Sigmoid colon (tissue), 7 donors: ENCODE data around the gene CYBB. TPM values are rescaled to one million over a fixed set of nuclear protein-coding genes. Genes with fewer than 3 reads are reported as not detected.

Experiments
- DNase-seq: peaks from one replicate; pipeline ENCODE4 v3.0.0-alpha.2; 2019
- H3K27ac ChIP-seq, 4 donors: fragments of 200-600 bp; sonication (generic); one replicate each; pipeline ENCODE4 v1.5.1; 2016 to 2019; ENCODE audit warnings: mild to moderate bottlenecking in 1 of 4
- H3K27me3 ChIP-seq, 3 donors: fragments of 200-600 bp; sonication (generic); one replicate each; pipeline ENCODE4 v1.5.1; 2019; ENCODE audit warnings: mild to moderate bottlenecking in 1 of 3
- H3K36me3 ChIP-seq, 4 donors: fragments of 200-600 bp; sonication (generic); one replicate each; pipeline ENCODE4 v1.5.1; 2016 to 2019
- H3K4me1 ChIP-seq, 4 donors: fragments of 200-600 bp; sonication (generic); one replicate each; pipeline ENCODE4 v1.5.1; 2017 to 2019
- H3K4me3 ChIP-seq, 4 donors: fragments of 200-600 bp; sonication (generic); one replicate each; pipeline ENCODE4 v1.5.1; 2017 to 2019; ENCODE audit warnings: mild to moderate bottlenecking in 2 of 4, moderate library complexity in 1 of 4
- H3K9me3 ChIP-seq, 4 donors: fragments of 200-600 bp in 3 of 4; sonication (generic) in 3 of 4; one replicate each; pipeline versions ENCODE4 v1.5.1 to v1.6.1; 2013 to 2019
- EP300 ChIP-seq, 4 donors: sonication (generic); formaldehyde crosslinking; IDR thresholded peaks; one replicate each; pipeline ENCODE4 v1.6.1; 2017; ENCODE audit warnings: antibody characterized with exemption in 4 of 4
- POLR2A ChIP-seq, 2 donors: fragments of 450-650 bp; IDR thresholded peaks; one replicate each; pipeline ENCODE4 v1.6.1; 2016; ENCODE audit warnings: antibody characterized with exemption in 2 of 2, mild to moderate bottlenecking in 2 of 2, moderate library complexity in 2 of 2
- POLR2AphosphoS5 ChIP-seq, 4 donors: sonication (generic); formaldehyde crosslinking; IDR thresholded peaks; one replicate each; pipeline ENCODE4 v1.6.1; 2017; ENCODE audit warnings: antibody characterized with exemption in 4 of 4
- WGBS, 2 donors: extraction: QIAGEN DNeasy Blood & Tissue Kit; methylation state at CpG; one replicate each; pipeline ENCODE4 v1.1.7; 2013; 5-methylcytosine and 5-hydroxymethylcytosine counted together
- intact Hi-C: fragments of 100-400 bp; cut with DNase I; formaldehyde crosslinking; loops from one replicate; pipeline ENCODE4 v1.15.1; 2023
- polyA plus RNA-seq, 3 donors: library from polyadenylated mRNA; stranded (reverse); fragments of 200-250 nt; gene quantifications; one replicate each; pipeline ENCODE4 v1.2.3, GENCODE V29; 2013
- total RNA-seq, 4 donors: library from RNA; depleted of rRNA; stranded (reverse); fragments of >200 nt; gene quantifications; one replicate each; pipeline ENCODE4 v1.1.0, GENCODE V29; 2016
- TF ChIP-seq, protein P1 (sequence below), 4 experiments: fragments of 450-650 bp in 3 of 4; fragments of 200-600 bp in 1 of 4; IDR thresholded peaks; one replicate each; pipeline ENCODE4 v1.5.1; 2016 to 2019; ENCODE audit warnings: antibody characterized with exemption in 4 of 4, mild to moderate bottlenecking in 3 of 4, moderate library complexity in 2 of 4
- donor health status: healthy with polysubstance abuse.
- donor health status: Bipolar disorder and iron deficiency.
- donor health status: healthy.

CYBB gene
- total and polyA plus RNA-seq, 7 donors: 6.0 to 28.5 (median 23.0) TPM

GRCh38 chrX:37800717-37801116, 20.9 kb downstream of the CYBB start:
- no peak for TF ChIP-seq EP300 (IDR thresholded peaks at IDR 0.05)
- TF ChIP-seq, protein P1, sequence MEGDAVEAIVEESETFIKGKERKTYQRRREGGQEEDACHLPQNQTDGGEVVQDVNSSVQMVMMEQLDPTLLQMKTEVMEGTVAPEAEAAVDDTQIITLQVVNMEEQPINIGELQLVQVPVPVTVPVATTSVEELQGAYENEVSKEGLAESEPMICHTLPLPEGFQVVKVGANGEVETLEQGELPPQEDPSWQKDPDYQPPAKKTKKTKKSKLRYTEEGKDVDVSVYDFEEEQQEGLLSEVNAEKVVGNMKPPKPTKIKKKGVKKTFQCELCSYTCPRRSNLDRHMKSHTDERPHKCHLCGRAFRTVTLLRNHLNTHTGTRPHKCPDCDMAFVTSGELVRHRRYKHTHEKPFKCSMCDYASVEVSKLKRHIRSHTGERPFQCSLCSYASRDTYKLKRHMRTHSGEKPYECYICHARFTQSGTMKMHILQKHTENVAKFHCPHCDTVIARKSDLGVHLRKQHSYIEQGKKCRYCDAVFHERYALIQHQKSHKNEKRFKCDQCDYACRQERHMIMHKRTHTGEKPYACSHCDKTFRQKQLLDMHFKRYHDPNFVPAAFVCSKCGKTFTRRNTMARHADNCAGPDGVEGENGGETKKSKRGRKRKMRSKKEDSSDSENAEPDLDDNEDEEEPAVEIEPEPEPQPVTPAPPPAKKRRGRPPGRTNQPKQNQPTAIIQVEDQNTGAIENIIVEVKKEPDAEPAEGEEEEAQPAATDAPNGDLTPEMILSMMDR (IDR thresholded peaks at IDR 0.05): no peak
- intact Hi-C loops: no loop called here

GRCh38 chrX:37802028-37802427, 22.2 kb downstream of the CYBB start:
- Histone ChIP-seq H3K27me3 (no peaks in the 10 kb centered on the region), H3K27ac (no peak overlapping the region), H3K36me3 (no peaks in the 10 kb centered on the region), H3K4me1 (no peaks in the 10 kb centered on the region), H3K4me3 (no peak overlapping the region), H3K9me3 (no peaks in the 10 kb centered on the region)
- intact Hi-C loops: no loop called here
- no peak for DNase-seq
- TF ChIP-seq POLR2AphosphoS5 (IDR thresholded peaks at IDR 0.05) (no peak), POLR2A (IDR thresholded peaks at IDR 0.05) (no peak), EP300 (IDR thresholded peaks at IDR 0.05) (no peak)
- TF ChIP-seq, protein P1 (IDR thresholded peaks at IDR 0.05): no peak

More at GRCh38 chrX:37800717-37801116, 20.9 kb downstream of the CYBB start:
- no peak overlapping the region for H3K4me3 ChIP-seq
- H3K9me3 ChIP-seq: no peaks in the 10 kb centered on the region
- H3K27me3 ChIP-seq: no peaks in the 10 kb centered on the region
- DNase-seq: no peak
- no peak overlapping the region for H3K27ac ChIP-seq
- H3K4me1 ChIP-seq: no peaks in the 10 kb centered on the region
- H3K36me3 ChIP-seq: no peaks in the 10 kb centered on the region

DNA sequence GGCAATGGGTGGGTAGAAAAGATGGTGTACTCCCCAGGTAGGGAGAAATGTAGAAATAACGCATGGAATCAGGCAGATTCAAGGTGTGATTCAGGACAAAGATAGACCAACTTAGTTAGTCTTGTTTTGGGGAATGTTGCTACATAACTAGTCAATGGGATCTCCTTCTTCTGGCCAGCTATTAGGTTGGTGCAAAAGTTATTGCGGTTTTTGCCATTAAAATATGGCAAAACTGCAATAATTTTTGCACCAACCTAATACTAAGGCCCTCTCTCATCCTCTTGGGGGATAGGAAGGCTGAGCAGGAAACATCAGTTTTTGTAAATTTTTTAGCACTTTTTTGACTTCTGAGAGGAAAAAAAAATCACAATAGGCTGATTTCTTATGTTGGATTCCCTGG, 23.2 kb downstream of the CYBB start:
- Histone ChIP-seq H3K36me3 (no peaks in the 10 kb centered on the region), H3K27ac (no peak overlapping the region), H3K9me3 (no peaks in the 10 kb centered on the region), H3K4me1 (no peaks in the 10 kb centered on the region), H3K27me3 (no peaks in the 10 kb centered on the region), H3K4me3 (no peak overlapping the region)
- TF ChIP-seq, protein P1 (IDR thresholded peaks at IDR 0.05): no peak
- TF ChIP-seq POLR2A (IDR thresholded peaks at IDR 0.05) (no peak), POLR2AphosphoS5 (IDR thresholded peaks at IDR 0.05) (no peak)
- 93 to 98% methylated on average over 2 of the region's 2 CpGs for WGBS, 2 donors
- intact Hi-C loops: no loop called here
- DNase-seq: no peak

DNA sequence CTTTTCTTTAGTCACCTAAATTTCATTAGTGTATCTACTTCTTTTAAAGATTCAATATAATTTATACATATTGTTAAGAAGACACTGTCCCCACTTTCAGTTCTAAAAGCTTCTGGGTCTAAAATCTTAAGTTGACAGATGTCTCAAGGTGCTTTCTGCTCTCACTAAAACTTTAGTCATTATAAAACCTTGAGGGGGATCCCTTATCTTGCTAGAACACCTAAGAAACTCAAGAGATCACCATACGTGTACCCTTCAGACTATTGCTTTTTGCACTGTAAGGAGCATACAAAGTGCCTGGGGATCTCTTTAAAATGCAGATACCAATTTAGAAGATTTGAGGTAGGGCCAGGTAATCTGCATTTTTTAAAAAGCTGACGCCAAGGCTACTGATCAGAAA, 30.1 kb downstream of the CYBB start:
- no peak overlapping the region for H3K27ac ChIP-seq
- 86% methylated on average over 2 of the region's 2 CpGs for WGBS, 2 donors
- no peak for DNase-seq
- H3K9me3 ChIP-seq: no peaks in the 10 kb centered on the region
- H3K4me1 ChIP-seq: no peaks in the 10 kb centered on the region
- TF ChIP-seq POLR2AphosphoS5 (IDR thresholded peaks at IDR 0.05) (no peak), POLR2A (IDR thresholded peaks at IDR 0.05) (no peak), EP300 (IDR thresholded peaks at IDR 0.05) (no peak)
- TF ChIP-seq, protein P1 (IDR thresholded peaks at IDR 0.05): no peak
- no peak overlapping the region for H3K4me3 ChIP-seq
- H3K27me3 ChIP-seq: no peaks in the 10 kb centered on the region
- no peaks in the 10 kb centered on the region for H3K36me3 ChIP-seq
- intact Hi-C loops: no loop called here

- Histone ChIP-seq H3K9me3 (no peaks in the 10 kb centered on the region), H3K4me3 (no peak overlapping the region), H3K4me1 (no peaks in the 10 kb centered on the region), H3K27me3 (no peaks in the 10 kb centered on the region), H3K36me3 (no peaks in the 10 kb centered on the region), H3K27ac (no peak overlapping the region)
- intact Hi-C loops: no loop called here
- no peak for TF ChIP-seq POLR2A (IDR thresholded peaks at IDR 0.05)
- TF ChIP-seq POLR2AphosphoS5 (IDR thresholded peaks at IDR 0.05): no peak
- TF ChIP-seq, protein P1 (IDR thresholded peaks at IDR 0.05): no peak
- TF ChIP-seq EP300 (IDR thresholded peaks at IDR 0.05): no peak
- WGBS, 2 donors: 5 to 10% methylated on average over 1 of the region's 1 CpG
- DNase-seq: no peak
Measured at GRCh38 chrX:37812110-37812509, 32.3 kb downstream of the CYBB start.
